ENCODE results near the gene EIF1. TPM values are rescaled to one million over a fixed set of nuclear protein-coding genes. Genes with fewer than 3 reads are reported as not detected.

EIF1 gene
- total RNA-seq, 2 donors from 2014 or later, result 526 to 573 TPM

DNA sequence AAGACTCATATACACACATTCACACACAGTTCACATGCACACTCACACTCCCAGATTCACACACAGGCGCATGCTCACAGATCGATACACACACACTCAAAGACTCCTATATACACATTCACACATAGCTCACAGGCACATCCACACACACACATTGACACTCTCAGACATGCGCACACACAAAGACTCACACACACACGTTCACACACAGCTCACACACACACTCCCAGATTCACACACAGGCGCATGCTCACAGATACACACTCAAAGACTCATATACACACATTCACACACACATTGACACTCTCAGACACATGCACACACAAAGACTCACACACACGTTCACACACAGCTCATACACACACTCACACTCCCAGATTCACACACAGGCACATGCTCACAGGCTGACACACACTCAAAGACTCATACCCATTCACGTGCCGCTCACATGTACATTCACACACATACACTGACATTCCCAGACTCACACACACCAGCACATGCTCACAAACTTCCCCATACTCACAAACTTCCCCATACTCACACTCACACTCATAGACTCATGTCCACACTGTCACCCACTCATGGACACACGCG, 38.7 kb upstream of the EIF1 start:
- WGBS, 2 experiments (ENCODE audit: insufficient coverage in 1 of 2, insufficient read length in 1 of 2), result 90% methylated on average over 9 to 10 of the region's 10 CpGs
- no peaks in the 10 kb centered on the region for H3K4me1 ChIP-seq (ENCODE audit: control insufficient read depth, insufficient read depth, low read length)
- H3K36me3 Mint-ChIP-seq (ENCODE audit: low read depth), result no peaks in the 10 kb centered on the region
- H3K27ac Mint-ChIP-seq, result no peak overlapping the region
- no peaks in the 10 kb centered on the region for H3K27me3 ChIP-seq (ENCODE audit: control insufficient read depth, insufficient read depth, low read length, poor library complexity, severe bottlenecking)
- no peak overlapping the region for H3K27ac ChIP-seq (ENCODE audit: low read depth, low read length)
- H3K9me3 ChIP-seq (ENCODE audit: control insufficient read depth, low read length), result no peaks in the 10 kb centered on the region
- no peaks in the 10 kb centered on the region for H3K27me3 Mint-ChIP-seq (ENCODE audit: insufficient read depth)
- no peaks in the 10 kb centered on the region for H3K9me3 Mint-ChIP-seq
- H3K4me3 ChIP-seq (ENCODE audit: low read length), result no peak overlapping the region
- no peak overlapping the region for H3K9ac ChIP-seq (ENCODE audit: extremely low read depth, low read length, poor library complexity, severe bottlenecking)
- H3K36me3 ChIP-seq (ENCODE audit: control insufficient read depth, insufficient read depth, low read length), result no peaks in the 10 kb centered on the region
- TF ChIP-seq, protein P1, sequence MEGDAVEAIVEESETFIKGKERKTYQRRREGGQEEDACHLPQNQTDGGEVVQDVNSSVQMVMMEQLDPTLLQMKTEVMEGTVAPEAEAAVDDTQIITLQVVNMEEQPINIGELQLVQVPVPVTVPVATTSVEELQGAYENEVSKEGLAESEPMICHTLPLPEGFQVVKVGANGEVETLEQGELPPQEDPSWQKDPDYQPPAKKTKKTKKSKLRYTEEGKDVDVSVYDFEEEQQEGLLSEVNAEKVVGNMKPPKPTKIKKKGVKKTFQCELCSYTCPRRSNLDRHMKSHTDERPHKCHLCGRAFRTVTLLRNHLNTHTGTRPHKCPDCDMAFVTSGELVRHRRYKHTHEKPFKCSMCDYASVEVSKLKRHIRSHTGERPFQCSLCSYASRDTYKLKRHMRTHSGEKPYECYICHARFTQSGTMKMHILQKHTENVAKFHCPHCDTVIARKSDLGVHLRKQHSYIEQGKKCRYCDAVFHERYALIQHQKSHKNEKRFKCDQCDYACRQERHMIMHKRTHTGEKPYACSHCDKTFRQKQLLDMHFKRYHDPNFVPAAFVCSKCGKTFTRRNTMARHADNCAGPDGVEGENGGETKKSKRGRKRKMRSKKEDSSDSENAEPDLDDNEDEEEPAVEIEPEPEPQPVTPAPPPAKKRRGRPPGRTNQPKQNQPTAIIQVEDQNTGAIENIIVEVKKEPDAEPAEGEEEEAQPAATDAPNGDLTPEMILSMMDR (conservative IDR thresholded peaks at IDR 0.05), result no peak
- H3K4me1 Mint-ChIP-seq, result peaks cover 5% of the 10 kb centered on the region
- peak; percentile 45 for DNase-seq
- H3K4me3 Mint-ChIP-seq, result no peak overlapping the region

DNA sequence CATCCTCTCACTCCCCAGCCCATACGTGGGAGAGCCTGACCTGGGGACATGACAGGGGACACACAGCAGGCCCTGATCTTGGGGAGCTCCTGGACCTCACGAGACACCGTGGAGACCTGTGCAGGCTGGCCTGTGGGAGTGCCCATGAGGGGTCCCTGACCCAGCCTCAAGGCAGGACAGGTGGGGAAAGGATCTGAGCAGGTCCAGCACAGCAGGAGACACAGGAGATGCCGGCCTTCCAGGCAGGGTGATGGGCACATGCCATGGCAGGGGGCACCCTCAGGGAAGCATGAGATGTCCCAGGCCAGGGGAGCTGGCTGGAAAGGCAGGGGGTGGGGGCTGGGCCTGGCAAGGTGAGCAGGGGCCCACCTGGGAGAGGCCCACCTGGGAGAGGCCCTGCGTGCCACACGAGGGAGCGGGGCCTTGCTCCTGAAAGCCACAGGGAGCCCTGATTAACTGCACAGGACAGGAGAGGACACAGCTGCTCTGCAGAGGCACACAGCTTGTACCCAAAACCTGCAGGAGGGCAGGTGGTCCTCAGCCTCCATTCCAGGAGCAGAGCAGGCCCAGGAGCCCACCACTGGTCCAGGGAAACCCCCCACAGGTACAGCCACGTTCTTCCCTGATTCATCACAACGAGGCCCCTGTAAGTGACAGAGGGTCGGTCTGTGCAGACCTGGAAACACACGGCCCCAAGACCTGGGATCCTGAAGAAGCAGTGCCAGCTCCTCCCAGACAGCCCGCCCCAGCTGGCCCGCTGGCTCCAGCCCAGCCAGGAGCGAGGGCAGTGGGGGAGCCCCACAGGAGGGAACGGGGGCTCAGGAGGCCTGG, 37.7 kb upstream of the EIF1 start:
- peaks cover 1% of the 10 kb centered on the region for H3K4me1 Mint-ChIP-seq
- H3K27ac Mint-ChIP-seq, result no peak overlapping the region
- no peak overlapping the region for H3K4me3 Mint-ChIP-seq
- no peak overlapping the region for H3K27ac ChIP-seq (ENCODE audit: low read depth, low read length)
- H3K36me3 Mint-ChIP-seq (ENCODE audit: low read depth), result no peaks in the 10 kb centered on the region
- H3K36me3 ChIP-seq (ENCODE audit: control insufficient read depth, insufficient read depth, low read length), result no peaks in the 10 kb centered on the region
- WGBS, 2 experiments (ENCODE audit: insufficient coverage in 1 of 2, insufficient read length in 1 of 2), result 91 to 100% methylated on average over 5 to 15 of the region's 15 CpGs
- no peaks in the 10 kb centered on the region for H3K9me3 Mint-ChIP-seq
- no peak overlapping the region for H3K4me3 ChIP-seq (ENCODE audit: low read length)
- DNase-seq, result peak; percentile 55
- TF ChIP-seq, protein P1 (conservative IDR thresholded peaks at IDR 0.05), result no peak
- no peaks in the 10 kb centered on the region for H3K9me3 ChIP-seq (ENCODE audit: control insufficient read depth, low read length)
- no peaks in the 10 kb centered on the region for H3K4me1 ChIP-seq (ENCODE audit: control insufficient read depth, insufficient read depth, low read length)
- H3K27me3 ChIP-seq (ENCODE audit: control insufficient read depth, insufficient read depth, low read length, poor library complexity, severe bottlenecking), result no peaks in the 10 kb centered on the region
- H3K27me3 Mint-ChIP-seq (ENCODE audit: insufficient read depth), result no peaks in the 10 kb centered on the region
- H3K9ac ChIP-seq (ENCODE audit: extremely low read depth, low read length, poor library complexity, severe bottlenecking), result no peak overlapping the region

GRCh38 chr17:41651625-41652460, 36.8 kb upstream of the EIF1 start:
- H3K4me3 ChIP-seq (ENCODE audit: low read length), result no peak overlapping the region
- H3K9me3 ChIP-seq (ENCODE audit: control insufficient read depth, low read length), result no peaks in the 10 kb centered on the region
- H3K27ac ChIP-seq (ENCODE audit: low read depth, low read length), result no peak overlapping the region
- Mint-ChIP-seq H3K36me3 (ENCODE audit: low read depth) (no peaks in the 10 kb centered on the region), H3K9me3 (no peaks in the 10 kb centered on the region), H3K27me3 (ENCODE audit: insufficient read depth) (no peaks in the 10 kb centered on the region), H3K27ac (no peak overlapping the region), H3K4me3 (no peak overlapping the region), H3K4me1 (peaks cover 1% of the 10 kb centered on the region)
- no peak overlapping the region for H3K9ac ChIP-seq (ENCODE audit: extremely low read depth, low read length, poor library complexity, severe bottlenecking)
- peak; percentile 56 for DNase-seq
- H3K36me3 ChIP-seq (ENCODE audit: control insufficient read depth, insufficient read depth, low read length), result no peaks in the 10 kb centered on the region
- H3K4me1 ChIP-seq (ENCODE audit: control insufficient read depth, insufficient read depth, low read length), result no peaks in the 10 kb centered on the region
- WGBS, 2 experiments (ENCODE audit: insufficient coverage in 1 of 2, insufficient read length in 1 of 2), result 93 to 96% methylated on average over 5 to 13 of the region's 13 CpGs
- TF ChIP-seq, protein P1 (conservative IDR thresholded peaks at IDR 0.05), result no peak
- H3K27me3 ChIP-seq (ENCODE audit: control insufficient read depth, insufficient read depth, low read length, poor library complexity, severe bottlenecking), result no peaks in the 10 kb centered on the region

Data from endodermal cell (in vitro differentiated cells).